Stimulated activated CD4-positive, alpha-beta T cell treated with anti-CD3 and anti-CD28 coated beads, Interleukin-1b, Interleukin-23, amount 100 ng/mL, for 48 hours (primary cell): ENCODE data around the gene PRRG1.
"Not testable (repeated sequence)": the region's sequence is repeated elsewhere in the genome, so short reads cannot be mapped to it uniquely, and the experiment has no call there.

Experiments used
- DNase-seq: peaks from one replicate; pipeline ENCODE4 v3.0.0-alpha.2; 2020

PRRG1 gene

GRCh38 chrX:37380256-37380655, 31.1 kb downstream of the PRRG1 start:
- no peak for DNase-seq

- no peak for DNase-seq
Observed at GRCh38 chrX:37380924-37381323, 31.8 kb downstream of the PRRG1 start.

DNA sequence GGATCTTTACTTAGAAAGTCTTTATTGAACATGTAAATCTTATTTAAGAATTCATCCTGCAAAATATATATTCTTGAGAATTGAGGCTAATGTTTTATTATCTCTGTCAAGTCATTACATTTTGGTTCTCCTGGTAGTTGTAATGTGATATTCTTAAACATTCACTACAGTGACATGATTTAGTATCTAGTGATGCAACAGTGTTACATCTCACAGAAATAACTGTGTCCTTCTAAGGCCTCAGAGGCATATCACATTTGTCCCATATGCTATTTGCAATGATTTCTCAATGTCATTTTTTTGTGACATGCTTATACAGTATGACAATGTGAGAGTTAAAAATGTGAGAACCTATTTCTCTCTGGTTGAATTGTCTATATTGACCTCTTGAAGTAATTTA, 34.1 kb downstream of the PRRG1 start:
- DNase-seq, result no peak

DNA sequence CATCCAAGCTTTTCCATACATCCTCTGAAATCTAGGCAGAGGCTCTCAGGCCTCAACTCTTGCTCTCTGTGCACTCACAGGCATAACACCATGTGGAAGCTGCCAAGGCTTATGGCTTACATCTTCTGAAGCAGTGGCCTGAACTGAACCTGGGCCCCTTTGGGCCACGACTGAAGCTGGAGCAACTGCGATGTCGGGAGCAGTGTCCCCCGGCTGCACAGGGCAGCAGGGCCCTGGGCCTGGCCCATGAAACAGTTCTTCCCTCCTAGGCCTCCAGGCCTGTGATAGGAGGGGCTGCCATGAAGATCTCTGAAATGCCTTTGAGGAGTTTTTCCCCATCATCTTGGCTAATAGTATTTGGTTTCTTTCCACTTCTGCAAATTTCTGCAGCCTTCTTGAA, 39.2 kb downstream of the PRRG1 start:
- no peak for DNase-seq

GRCh38 chrX:37405956-37406355, 56.8 kb downstream of the PRRG1 start:
- no peak for DNase-seq

DNA sequence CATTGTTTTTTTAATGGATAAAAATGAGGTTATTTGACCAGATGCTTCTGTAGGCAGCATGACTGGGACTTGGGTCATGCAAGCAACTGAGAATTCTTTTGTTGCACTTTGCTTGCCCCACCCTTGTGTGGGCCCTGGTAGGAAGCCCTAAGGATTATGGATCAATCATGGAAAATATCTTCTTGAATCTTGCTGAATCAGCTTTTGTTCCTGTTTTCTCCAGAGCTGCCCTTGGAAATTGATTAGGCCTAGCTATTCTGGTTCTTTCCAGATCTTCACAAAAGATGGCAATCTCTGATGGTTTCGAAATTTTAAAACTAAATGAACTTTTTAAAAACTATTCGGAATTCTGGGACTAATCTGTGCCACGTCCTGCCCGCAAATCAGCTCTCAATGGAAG, 58.6 kb downstream of the PRRG1 start:
- no peak for DNase-seq

DNA sequence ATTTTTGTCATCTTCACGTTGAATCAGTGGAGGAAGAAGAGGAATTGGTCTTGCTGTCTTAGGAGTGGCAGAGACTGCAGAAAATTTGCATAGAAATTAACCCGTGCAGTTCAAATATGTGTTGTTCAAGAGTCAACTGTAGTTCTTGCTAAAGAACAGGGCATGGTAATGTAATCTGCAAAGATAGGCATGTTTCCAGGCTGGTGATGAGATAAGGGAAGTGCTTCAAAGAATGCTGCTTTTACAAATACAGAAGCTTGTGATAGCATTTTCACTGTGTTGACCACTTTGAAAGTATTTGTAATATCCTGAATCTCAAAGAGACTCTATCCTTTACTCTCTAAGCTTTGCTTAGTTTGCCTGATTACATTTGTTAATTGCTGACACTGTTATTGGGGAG, 60.1 kb downstream of the PRRG1 start:
- DNase-seq, result no peak

DNA sequence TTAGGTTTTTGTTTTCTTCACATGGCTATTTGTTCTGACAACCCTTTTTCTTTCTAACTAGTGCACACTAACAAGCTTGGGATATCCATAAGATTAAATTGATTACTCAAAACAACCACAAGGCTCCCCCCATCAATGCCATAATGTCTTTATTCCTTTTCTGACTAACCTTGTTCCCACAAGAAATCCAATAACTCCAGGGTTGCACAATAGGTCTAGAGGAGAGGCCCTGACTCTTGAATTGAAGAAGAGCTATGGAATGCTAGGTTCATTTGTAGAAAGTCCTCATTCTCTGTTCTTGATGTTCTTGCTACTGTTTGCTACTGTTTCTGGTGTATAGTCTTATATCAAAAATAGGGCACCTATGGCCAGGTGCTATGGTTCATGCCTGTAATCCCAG, 71.0 kb downstream of the PRRG1 start:
- DNase-seq, result no peak

DNA sequence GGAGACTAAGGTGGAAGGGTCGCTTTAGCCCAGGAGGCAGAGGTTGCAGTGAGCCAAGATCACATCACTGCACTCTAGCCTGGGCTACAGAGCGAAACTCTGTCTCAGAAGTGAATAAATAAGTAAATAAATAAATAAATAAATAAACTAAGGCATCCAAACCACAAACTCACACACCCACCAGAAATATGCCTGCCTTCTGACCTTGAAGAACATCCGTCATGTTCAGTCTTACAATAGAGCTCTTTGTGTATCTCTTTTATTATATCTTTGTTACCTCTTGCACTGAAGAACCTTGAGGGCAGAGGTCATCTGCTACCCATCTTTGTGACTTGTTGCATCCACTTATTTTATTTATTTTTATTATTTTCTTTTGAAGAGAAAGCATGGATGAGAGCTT, 71.6 kb downstream of the PRRG1 start:
- no peak for DNase-seq

DNA sequence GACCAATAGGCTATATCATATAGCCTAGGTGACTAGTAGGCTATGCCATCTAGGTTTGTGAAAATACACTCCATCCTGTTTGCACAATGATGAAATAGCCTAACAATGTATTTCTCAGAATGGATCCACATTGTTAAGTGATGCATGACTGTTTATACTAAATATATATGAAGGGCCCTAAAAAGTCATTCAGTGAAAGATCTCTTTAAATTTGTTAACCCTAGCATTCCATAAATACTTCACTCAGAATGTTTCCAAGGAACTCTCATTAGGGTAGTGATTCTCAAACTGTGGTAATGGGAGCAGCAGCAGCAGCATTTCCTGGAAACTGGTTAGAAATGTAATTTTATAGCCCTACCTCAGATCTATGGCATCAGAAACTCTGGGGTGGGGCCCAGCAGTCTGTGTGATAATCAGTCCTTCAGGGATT, 74.9 kb downstream of the PRRG1 start:
- DNase-seq, result no peak

DNA sequence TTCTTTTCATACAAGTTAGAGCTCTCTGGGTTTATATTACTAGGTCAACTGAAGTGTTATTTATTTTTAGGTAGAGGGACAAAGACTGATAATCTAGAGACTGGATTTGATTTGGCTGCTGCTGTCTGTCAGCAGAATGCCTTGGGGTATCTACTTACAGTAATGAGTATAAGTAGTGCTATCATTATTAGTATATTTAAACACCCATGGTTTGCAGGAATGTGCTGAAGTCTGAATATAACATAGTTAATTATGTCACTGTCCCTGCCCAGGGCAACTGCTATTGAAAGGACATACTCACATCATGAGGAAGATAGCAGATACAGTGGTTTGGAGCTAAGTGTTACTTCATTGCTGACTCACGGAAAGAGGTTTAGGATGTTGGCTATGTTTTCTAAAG, 76.2 kb downstream of the PRRG1 start:
- no peak for DNase-seq

DNA sequence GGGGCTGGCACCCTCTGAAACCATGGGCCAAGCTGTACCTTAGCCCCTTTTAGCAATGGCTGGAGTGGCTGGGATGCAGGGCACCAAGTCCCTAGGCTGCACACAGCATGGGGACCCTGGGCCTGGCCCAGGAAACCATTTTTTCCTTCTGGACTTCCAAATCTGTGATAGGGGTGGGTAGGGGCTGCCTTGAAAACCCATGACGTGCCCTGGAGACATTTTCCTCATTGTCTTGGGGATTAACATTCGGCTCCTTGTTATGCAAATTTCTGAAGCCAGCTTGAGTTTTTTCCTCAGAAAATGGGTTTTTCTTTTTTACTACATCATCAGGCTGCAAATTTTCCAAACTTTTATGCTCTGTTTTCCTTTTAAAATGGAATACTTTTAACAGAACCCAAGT, 79.8 kb downstream of the PRRG1 start:
- not testable (repeated sequence) for DNase-seq

- DNase-seq, result no peak
Observed at GRCh38 chrX:37434362-37434761, 85.2 kb downstream of the PRRG1 start.

- DNase-seq, result no peak
Observed at GRCh38 chrX:37437160-37437559, 88.0 kb downstream of the PRRG1 start.

- no peak for DNase-seq
Observed at GRCh38 chrX:37441377-37441776, 92.2 kb downstream of the PRRG1 start.

- DNase-seq, result no peak
Observed at GRCh38 chrX:37445182-37445581, 96.0 kb downstream of the PRRG1 start.

DNA sequence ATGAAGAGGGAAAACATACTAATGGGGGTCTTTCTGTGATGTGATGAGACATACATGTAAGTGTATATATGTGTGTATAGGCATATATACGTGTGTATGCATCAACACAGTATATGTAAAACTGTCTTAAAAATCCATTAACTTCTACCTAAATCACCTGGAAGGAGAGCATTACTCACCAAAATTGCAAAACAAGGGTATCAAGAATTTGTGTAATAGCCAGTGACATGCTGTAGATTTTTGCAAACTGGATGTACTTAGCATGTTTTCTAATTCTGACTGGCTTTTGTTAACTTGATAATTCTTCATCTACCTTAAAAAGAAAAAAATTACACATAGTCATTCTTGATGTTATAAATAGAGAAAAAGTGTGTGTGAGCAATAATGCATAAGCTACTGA, 104.7 kb downstream of the PRRG1 start:
- no peak for DNase-seq

- no peak for DNase-seq
Observed at GRCh38 chrX:37454537-37455285, 105.5 kb downstream of the PRRG1 start.

DNA sequence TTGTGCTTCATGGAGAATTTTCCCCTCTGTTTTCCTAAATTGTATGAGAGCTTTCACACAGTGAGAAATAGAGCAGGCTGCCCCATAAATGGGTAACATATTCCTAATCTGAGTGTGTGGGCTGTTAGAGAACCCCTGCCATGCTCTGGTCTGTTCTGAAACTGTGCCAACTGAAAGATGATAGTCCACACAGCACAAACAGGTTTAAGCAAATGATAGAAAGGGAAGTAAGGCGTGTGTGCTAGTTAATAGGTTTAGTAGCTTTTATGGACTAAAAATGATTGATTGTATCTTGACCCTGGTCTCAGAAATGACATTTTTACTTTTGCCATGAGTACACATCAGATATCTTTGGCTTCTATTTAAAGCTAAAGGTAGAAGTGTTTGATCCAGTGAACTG, 106.2 kb downstream of the PRRG1 start:
- no peak for DNase-seq

DNA sequence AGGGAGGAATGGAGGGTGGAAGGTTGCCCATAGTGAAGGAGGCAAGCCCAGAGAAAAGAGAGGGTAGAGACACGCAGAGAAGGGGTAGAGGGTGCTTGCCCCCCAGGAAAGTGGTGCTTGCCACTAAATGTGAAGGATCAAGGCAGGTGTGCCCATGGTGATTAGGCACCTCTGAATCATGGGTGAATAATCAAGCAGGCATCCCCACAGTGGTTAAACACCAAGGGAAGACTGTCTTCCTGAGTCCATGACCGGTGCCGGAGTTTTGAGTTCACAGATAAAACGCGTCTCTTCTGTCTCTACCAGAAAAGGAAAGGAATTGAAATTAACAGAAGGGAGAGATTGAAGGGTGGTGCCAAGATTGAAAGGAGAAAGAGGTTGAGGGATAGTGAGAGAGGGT, 111.1 kb downstream of the PRRG1 start:
- DNase-seq, result not testable (repeated sequence)

DNA sequence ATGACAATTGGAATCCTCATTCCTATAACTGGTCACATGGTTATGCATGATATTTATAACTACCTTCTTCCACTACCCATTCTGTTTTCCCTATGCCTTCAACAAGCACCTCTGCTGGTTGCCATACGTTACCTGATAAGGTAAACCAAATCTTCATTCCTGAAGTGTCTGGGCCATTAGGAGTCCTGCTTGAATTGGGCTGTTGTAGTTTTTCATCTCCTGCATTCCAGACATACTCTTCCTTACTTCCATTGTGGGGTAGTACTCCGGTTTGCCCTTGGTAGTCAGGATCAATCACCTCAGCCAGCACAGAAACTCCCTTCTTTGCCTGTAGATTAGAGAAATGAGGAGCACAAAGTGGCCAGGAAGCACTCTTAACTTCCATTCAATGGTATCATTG, 113.2 kb downstream of the PRRG1 start:
- no peak for DNase-seq

DNA sequence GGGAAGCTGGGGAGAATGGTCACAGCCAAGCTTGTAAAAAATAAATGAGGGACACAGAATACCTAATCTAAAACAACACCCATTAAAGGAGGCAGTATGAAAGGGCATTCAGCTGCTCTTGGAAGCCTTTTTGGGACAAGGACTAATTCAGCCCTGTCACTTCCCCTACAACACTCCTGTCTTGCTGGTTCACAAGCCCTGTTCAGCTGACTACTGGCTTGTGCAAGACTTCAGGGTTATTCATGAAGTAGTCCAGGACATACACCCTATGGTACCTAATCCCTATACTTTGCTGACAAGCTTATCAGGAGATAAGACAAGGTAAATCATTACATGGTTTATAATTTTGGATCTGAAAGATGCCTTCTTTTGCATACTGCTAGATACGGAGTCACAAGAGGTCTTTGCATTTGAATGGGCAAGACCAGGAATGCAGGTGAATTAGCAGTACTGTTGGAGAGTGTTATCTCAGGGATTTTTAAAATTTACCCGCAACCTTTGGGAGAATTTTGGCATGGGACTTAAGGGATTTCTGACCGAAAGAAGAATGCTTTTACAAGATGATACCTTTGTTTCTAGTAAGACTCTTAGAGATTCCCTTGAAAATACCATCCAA, 119.1 kb downstream of the PRRG1 start:
- no peak for DNase-seq

DNA sequence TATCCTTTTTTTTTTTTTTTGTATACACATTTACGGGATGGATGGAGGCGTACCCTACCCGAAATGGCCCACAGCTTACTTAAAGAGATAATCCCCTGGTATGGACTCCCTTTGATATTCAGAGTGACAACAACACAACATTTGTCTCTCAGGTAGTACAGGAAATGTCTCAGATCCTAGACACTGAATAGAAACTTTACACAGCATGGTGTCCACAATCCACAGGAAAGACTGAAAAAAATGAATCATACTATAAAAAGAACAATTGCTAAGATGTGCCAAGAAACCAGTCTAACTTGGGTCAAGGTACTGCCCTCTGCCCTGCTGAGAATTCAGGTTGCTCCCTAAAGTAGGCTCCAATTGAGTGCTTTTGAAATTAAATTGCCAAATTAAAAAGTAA, 121.5 kb downstream of the PRRG1 start:
- DNase-seq, result no peak

GRCh38 chrX:37472836-37473235, 123.7 kb downstream of the PRRG1 start:
- DNase-seq, result no peak

GRCh38 chrX:37474478-37474877, 125.3 kb downstream of the PRRG1 start:
- DNase-seq, result no peak
